Ascending aorta (tissue), 2 donors: ENCODE results near the gene PSMB5. TPM values are rescaled to one million over a fixed set of nuclear protein-coding genes. Genes with fewer than 3 reads are reported as not detected.

ENCODE experiments used
- DNase-seq, 2 donors: peaks; one replicate each; pipeline ENCODE4 v3.0.0-alpha.2; 2019; ENCODE audit warnings: low spot score in 2 of 2
- H3K27ac ChIP-seq, 2 donors: fragments of 200-600 bp; sonication (generic); one replicate each; pipeline ENCODE4 v1.5.1; 2016 to 2017; ENCODE audit warnings: mild to moderate bottlenecking in 1 of 2
- H3K27me3 ChIP-seq: fragments of 200-600 bp; sonication (generic); one replicate; pipeline ENCODE4 v1.5.1; 2017
- H3K36me3 ChIP-seq, 2 donors: fragments of 200-600 bp; sonication (generic); one replicate each; pipeline ENCODE4 v1.5.1; 2016
- H3K4me1 ChIP-seq, 2 donors: fragments of 200-600 bp; sonication (generic); one replicate each; pipeline ENCODE4 v1.5.1; 2016 to 2017; ENCODE audit warnings: mild to moderate bottlenecking in 1 of 2
- H3K4me3 ChIP-seq, 2 donors: fragments of 200-600 bp; sonication (generic); one replicate each; pipeline ENCODE4 v1.5.1; 2016 to 2017; ENCODE audit warnings: mild to moderate bottlenecking in 1 of 2
- H3K9me3 ChIP-seq, 2 donors: fragments of 200-600 bp; sonication (generic); one replicate each; pipeline ENCODE4 v1.5.1; 2016
- CTCF ChIP-seq, 3 experiments: fragments of 200-600 bp in 2 of 3; fragments of 450-650 bp in 1 of 3; sonication (generic) in 2 of 3; IDR thresholded peaks; one replicate each; pipeline ENCODE4 v1.5.1; 2016 to 2019; ENCODE audit warnings: antibody characterized with exemption in 3 of 3, mild to moderate bottlenecking in 1 of 3, moderate library complexity in 1 of 3
- intact Hi-C: fragments of 100-400 bp; cut with DNase I; formaldehyde crosslinking; loops from one replicate; pipeline ENCODE4 v1.15.1; 2023
- total RNA-seq: library from RNA; depleted of rRNA; stranded (reverse); fragments of >200 nt; gene quantifications from one replicate; pipeline ENCODE4 v1.1.0, GENCODE V29; 2016

The PSMB5 gene
- total RNA-seq, 1 donor from 2014 or later, result 62.7 TPM

- H3K27ac ChIP-seq, result no peak overlapping the region
- no peaks in the 10 kb centered on the region for H3K9me3 ChIP-seq
- H3K4me3 ChIP-seq, result no peak overlapping the region
- no peak for TF ChIP-seq CTCF (IDR thresholded peaks at IDR 0.05)
- peak in 1 of 2 donors; percentile 37 for DNase-seq
- H3K36me3 ChIP-seq, result peaks cover 24% of the 10 kb centered on the region in 2 donors
- no peaks in the 10 kb centered on the region for H3K27me3 ChIP-seq
- H3K4me1 ChIP-seq, result no peaks in the 10 kb centered on the region
- intact Hi-C loops, result no loop called here
Observed at GRCh38 chr14:23023022-23023794, 11.5 kb downstream of the PSMB5 start.

- H3K27ac ChIP-seq, result no peak overlapping the region
- TF ChIP-seq CTCF (IDR thresholded peaks at IDR 0.05), result no peak
- H3K36me3 ChIP-seq, result peaks cover 16 to 22% of the 10 kb centered on the region in 2 donors
- no peaks in the 10 kb centered on the region for H3K4me1 ChIP-seq
- DNase-seq, result no peak
- intact Hi-C loops, result no loop called here
- no peaks in the 10 kb centered on the region for H3K27me3 ChIP-seq
- no peaks in the 10 kb centered on the region for H3K9me3 ChIP-seq
- no peak overlapping the region for H3K4me3 ChIP-seq
Observed at GRCh38 chr14:23021889-23022442, 12.7 kb downstream of the PSMB5 start.

GRCh38 chr14:23021434-23021833 lies 13.3 kb downstream of the PSMB5 start:
- Histone ChIP-seq H3K36me3 (peaks cover 16 to 18% of the 10 kb centered on the region in 2 donors), H3K27ac (no peak overlapping the region)
- intact Hi-C loops, result no loop called here

GRCh38 chr14:23020143-23021128 lies 14.3 kb downstream of the PSMB5 start:
- H3K4me1 ChIP-seq, result no peaks in the 10 kb centered on the region
- no peaks in the 10 kb centered on the region for H3K27me3 ChIP-seq
- TF ChIP-seq CTCF (IDR thresholded peaks at IDR 0.05), result no peak
- intact Hi-C loops, result no loop called here
- DNase-seq, result peak in 1 of 2 donors; percentile 27
- H3K4me3 ChIP-seq, result no peak overlapping the region
- peaks cover 8% of the 10 kb centered on the region in 2 donors for H3K36me3 ChIP-seq
- H3K27ac ChIP-seq, result no peak overlapping the region
- no peaks in the 10 kb centered on the region for H3K9me3 ChIP-seq

More at GRCh38 chr14:23021434-23021833, 13.3 kb downstream of the PSMB5 start:
- H3K4me1 ChIP-seq, result no peaks in the 10 kb centered on the region
- H3K4me3 ChIP-seq, result no peak overlapping the region
- TF ChIP-seq CTCF (IDR thresholded peaks at IDR 0.05), result no peak
- H3K9me3 ChIP-seq, result no peaks in the 10 kb centered on the region
- H3K27me3 ChIP-seq, result no peaks in the 10 kb centered on the region
- peak in 1 of 2 donors; percentile 18 for DNase-seq

- Histone ChIP-seq H3K4me1 (no peaks in the 10 kb centered on the region), H3K27ac (no peak overlapping the region), H3K36me3 (no peaks in the 10 kb centered on the region), H3K4me3 (no peak overlapping the region), H3K9me3 (no peaks in the 10 kb centered on the region), H3K27me3 (no peaks in the 10 kb centered on the region)
- TF ChIP-seq CTCF (IDR thresholded peaks at IDR 0.05), result no peak
- intact Hi-C loops, result no loop called here
- no peak for DNase-seq
Observed at GRCh38 chr14:23018107-23018506, 16.6 kb downstream of the PSMB5 start.
